Activated T-cell treated with anti-CD3 and anti-CD28 coated beads for 4 hours (primary cell): ENCODE measurements around the gene RNF222.
A peak's percentile ranks its signal among the peaks of the same experiment; 100 is the strongest.

Experiments used
- DNase-seq: peaks from one replicate; pipeline ENCODE4 v3.0.0-alpha.2; 2020

Gene RNF222, protein sequence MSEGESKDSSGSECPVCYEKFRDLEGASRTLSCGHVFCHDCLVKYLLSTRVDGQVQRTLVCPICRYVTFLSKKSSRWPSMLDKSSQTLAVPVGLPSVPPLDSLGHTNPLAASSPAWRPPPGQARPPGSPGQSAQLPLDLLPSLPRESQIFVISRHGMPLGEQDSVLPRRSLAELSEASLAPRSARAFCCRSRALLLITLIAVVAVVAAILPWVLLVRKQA

DNA sequence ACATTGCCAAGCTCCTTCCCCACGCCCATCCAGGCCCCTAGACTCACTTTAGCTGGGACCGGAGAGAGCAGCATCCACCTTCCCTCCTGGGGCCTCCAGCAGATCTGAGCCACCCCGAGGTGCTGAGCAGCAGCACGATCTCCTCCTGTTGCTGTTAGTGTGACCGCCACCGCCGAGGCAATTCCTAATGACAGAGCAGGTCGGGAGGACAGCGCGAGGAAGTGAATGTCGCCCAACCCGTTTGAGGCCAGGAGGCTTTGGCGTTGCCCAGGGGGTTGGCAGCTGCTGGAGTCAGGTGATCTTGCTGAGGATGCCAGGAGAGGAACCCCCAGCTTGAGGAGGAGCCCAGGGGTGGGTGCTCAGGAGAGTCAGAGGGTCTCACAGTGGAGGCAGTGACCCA is at the start of gene RNF222:
TSS of gene RNF222 (minus strand) at position 192 of the 400 bp plus-strand sequence. CDS start 4,366 bp downstream, outside the sequence.
- DNase-seq = no peak

DNA sequence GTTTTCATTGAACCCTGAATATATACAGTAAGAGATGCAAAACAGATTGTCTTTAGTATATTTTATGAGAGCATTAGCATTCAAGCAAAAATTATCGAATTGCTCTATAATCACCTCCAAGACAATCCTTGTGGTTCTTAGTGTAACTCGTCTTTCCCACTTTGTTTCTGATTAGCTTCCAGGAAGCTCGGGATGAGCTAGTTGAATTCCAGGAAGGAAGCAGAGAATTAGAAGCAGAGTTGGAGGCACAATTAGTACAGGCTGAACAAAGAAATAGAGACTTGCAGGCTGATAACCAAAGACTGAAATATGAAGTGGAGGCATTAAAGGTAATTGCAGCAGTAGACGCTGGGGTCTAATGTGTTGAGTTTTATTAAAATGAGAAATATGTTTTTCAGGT is 47.9 kb upstream of the RNF222 start:
- no peak for DNase-seq

DNA sequence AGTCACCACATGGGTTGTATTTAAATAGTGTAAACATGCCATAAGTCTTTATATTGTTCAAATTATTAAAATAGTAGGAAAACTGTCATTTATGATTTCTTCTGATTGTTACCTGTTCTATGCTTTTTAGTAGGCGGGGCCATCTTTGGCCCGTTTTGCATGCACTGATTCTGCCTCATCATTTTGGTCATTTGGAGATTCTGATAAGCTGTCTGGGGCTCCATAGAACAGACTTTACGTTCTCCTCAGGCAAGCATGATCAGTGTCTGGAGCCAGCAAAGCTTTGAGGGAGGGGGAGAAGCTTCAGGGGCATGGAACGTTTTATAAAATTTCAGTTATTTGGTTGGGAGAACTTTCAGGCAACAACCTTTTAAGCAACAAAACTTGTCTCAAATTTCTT is 46.9 kb upstream of the RNF222 start:
- no peak for DNase-seq

DNA sequence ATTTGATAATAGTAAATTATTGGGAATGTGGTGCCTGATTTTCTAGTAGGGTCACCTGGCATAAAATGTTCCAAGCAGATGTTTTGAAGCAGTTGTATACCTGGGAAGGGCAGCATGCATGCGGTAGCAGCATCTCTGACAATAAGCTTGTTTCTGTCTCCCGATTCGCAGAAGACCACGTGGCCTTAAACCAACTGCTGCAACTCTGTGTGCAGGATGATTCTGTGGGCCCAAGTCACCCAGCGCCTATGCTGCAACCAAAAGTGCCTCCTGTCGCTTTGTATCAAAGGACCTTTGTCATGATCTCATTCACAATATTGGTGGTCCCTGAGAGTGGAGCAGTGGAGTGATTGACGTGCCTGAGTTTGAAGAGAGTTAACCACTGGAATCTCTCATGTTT is 46.1 kb upstream of the RNF222 start:
- no peak for DNase-seq

DNA sequence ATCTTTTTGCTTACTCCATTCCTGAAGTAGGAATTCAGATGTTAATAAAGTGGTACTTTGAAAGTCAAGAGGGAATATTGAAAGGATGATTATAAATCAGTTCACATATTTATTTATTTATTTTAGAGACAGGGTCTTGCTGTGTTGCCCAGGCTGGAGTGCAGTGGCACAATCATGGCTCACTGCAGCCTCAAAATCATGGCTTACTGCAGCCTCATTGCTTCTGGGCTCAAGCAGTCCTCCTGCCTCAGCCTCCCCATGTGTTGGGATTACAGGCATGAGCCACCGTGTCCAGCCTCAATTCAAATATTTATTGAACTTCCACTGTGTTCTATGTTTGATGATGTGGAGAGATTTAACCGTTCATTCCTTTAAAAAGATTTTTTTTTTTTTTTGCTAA is 44.7 kb upstream of the RNF222 start:
- no peak for DNase-seq

DNA sequence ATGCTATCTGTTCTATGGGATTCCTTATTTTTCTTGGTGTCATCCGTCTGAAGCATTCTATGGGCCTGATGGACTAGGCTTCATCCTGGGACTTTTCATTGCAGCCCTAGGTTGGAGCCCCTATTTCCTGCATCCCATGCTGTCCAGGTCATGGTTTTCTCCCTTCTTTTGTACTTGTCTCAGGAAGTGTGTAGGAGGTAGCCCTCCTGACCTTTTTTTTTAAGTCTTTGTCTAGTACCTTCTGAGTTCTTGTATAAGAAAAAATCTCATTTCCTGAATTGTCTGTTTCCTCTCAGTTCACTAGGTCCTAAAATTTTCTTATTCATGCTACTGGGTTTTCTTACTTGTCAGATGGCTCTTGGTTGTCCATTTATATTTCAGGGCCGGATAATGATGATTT is 44.1 kb upstream of the RNF222 start:
- DNase-seq = no peak

DNA sequence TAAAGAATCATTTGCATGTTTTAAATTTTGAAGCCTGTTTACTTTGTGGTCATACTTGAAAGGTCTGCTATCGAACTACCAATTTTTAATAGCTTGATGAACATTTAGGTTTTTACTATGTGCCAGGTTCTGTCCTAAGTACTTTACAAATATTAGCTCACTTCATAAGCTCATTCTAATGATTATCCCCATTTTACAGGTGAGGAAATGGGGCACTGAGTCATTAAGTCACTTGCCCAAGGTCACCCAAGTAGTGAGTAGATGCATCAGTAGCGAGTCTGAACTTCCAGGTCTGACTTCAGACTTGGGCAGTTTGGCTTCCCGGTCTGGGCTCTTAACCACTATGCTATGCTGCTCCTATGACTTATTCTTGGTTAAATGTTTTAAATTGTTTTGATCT is 42.1 kb upstream of the RNF222 start:
- DNase-seq = no peak

DNA sequence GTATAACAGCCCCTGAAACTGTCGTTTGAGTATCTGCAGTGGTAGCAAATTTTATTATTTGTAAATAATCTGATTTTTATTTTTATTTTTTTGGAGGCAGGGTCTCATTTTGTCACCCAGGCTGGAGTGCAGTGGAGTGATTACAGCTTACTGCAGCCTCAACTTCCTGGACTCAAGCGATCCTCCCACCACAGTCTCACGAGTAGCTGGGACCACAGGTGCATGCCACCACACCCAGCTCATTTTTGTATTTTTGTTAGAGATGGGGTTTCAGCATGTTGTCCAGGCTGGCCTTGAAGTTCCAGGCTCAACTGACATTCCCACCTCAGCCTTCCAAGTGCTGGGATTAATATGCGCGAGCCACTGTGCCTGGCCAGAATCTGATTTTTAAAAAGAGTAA is 40.8 kb upstream of the RNF222 start:
- no peak for DNase-seq

DNA sequence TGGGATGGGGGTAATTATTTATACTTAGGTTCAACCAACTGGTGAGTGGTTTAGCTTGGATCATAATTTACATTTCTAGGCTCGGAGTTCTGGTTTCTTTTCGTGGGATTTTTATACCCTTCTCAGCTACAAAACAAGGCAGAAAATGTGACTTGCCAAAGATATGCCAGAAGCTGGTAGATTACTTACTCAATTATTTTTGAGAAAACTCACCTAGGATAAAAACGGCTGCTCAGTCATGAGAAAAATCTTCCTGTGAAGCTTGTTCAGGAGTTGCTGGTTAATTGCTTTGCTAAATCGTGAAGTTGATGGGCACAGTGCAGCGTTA is 39.2 kb upstream of the RNF222 start:
- DNase-seq = no peak

DNA sequence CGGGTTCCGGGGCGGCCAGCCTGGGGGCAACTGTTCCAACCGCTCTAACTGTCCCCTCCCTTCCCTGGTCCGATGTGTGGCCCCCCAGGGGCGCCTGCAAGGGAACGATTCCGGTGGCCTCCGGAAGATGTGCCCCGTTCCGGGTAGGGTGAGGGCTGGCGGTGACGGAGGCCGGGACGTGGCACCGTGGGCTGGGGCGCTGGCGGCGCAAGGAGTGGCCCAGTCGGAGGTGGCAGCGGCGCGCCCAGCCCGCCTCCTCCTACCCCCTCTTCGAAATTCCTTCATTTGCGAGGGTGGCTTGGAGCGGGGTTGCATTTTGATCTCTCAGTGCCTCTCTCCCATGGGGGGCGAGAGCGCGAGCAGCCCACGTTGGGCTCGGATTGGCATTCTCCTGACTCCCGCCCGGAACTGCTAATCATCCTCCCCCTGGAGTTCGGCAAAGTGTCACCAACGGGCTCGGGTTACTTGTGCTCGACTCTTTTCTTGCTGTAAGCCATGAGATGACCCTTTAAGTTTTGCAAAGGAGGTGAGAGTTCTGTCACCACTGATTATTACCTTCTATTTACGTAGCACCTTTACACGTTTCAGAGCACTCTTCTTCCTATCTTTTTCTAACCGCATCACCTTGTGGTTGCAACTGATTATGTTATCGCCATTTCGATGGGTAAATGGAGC is 38.7 kb upstream of the RNF222 start:
- DNase-seq = peak; percentile 32

DNA sequence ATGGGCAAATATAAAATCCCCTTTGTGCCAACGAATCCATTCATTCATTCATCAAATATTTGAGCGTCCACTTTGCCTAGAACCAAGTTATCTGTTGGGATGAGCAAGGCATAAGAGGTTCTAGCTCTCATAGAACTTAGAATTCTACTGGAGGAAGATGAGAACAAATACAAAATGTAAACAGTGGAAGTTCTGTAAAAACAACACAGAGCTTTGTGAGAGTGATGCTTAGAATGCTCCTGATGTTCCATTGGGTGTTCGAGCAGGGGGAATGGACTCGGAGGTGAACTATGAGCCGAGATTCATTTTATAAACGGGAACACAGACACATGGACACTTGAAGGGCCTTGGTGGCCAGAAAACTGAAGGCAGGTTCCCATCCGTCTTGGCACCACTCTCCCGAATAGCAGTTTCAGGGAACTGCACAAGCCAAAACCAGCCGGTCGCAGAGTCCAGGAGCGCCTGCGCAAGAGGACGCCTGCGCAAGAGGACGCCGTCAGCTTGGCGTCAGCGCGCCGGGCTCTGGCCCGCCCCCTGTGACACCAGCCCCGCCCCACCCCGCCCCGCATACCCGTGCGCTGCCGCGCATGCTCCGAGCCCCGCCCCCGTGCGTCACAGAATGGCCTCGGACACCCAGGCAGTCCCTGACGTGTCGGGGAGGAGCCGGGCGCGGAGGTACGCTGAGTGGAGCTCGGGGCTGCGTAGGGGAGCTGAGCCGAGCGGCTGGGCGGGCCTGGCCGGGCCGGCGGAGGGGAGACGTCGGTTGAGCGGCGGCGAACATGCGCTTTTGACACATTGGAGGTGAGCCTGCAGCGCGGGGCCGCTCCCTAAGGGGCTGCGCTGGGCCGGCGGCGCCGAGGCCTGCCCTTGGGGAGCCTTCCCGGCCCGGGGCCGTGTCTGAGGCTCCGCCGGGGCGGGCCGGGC is 37.9 kb upstream of the RNF222 start, which contains the start of gene NDEL1:
TSS of gene NDEL1 (plus strand) at position 640 of the 924 bp plus-strand sequence. CDS start 8,388 bp downstream, outside the sequence.
- DNase-seq = peak; percentile 98

DNA sequence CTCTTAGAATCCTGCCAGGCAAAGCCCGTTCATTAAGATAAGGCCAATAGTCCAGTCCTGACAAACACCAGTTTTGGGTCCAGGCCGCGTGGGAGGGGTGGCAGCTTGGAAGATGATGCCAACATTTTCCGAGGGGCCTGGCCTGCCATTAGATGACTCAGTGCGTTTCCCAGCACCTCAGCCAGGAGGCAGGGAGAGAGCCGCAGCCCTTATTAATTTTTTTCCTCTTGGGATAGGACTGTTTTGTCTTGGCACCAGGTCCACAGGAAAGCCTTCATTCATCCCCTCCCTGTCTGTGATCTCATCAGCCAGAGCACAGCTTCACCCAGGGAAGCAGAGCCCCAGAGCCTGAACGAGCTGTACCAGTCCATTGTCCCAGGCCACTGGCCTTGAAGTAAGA is 33.3 kb upstream of the RNF222 start:
- no peak for DNase-seq

DNA sequence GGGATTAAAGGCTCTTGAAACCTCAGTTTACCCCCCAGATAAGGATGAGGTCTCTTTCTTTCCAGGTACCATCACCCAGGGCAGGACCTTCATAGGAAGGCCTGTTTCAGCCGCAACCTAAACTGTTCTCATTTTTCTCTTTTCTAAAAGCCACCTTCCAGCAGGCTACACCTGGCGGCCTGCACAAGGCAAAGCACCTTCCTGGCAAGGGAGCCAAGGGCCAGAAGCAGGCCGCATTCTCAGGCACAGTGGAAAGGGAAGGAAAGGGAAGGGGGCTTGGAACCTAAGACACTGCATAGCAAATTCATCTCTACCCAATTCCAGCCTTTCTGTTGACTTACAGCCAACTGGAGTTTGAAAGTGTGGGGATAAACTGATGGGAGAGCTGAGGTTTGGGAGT is 29.2 kb upstream of the RNF222 start:
- DNase-seq = no peak

DNA sequence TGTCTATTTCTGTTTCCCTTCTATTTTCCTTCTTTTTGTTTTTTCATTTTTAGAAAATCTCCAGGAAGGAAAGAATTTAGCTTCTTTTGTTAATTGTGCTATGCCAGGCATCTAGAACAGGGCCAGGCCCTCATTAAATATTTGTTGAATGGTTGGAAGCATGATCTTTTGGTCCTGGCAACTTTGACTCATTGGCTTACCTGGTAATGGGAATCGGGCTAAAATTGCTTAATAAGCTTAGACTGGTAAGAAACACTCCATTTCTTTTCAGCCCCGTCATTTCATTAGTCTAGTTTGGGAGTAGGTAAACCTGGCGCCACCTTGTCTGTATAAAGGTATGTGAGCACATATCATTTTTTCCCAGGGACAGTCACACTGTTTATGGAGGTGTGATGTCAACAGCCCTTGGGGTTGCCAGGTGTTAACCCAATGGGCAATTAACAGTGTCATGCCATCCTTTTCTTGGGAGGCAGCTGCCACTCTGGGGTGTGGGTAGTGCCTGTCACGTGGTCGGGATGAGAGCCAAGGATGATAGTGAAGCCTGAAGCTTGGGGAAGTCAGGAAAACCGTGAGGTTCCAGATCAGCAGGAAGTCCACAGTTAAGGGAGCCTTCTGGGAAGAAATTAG is 28.6 kb upstream of the RNF222 start:
- DNase-seq = no peak

DNA sequence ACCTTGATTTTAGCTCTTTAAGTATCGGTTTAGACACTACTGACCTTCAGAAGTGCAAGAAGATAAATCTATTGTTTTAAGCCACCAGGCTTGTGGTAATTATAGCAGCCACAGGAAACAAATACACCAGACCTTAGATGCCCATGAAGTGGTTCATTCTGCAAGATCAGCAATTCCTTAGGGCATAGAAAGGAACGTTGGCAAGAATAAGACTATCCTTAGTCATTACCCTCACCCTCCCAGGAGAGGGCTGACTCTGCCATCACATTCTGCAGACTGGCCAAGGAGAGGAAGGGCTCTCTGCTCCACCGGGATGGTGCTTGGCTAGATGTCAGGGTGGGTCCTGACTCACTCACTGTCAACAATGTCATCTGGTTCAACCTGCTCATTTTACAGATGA is 23.9 kb upstream of the RNF222 start:
- no peak for DNase-seq

DNA sequence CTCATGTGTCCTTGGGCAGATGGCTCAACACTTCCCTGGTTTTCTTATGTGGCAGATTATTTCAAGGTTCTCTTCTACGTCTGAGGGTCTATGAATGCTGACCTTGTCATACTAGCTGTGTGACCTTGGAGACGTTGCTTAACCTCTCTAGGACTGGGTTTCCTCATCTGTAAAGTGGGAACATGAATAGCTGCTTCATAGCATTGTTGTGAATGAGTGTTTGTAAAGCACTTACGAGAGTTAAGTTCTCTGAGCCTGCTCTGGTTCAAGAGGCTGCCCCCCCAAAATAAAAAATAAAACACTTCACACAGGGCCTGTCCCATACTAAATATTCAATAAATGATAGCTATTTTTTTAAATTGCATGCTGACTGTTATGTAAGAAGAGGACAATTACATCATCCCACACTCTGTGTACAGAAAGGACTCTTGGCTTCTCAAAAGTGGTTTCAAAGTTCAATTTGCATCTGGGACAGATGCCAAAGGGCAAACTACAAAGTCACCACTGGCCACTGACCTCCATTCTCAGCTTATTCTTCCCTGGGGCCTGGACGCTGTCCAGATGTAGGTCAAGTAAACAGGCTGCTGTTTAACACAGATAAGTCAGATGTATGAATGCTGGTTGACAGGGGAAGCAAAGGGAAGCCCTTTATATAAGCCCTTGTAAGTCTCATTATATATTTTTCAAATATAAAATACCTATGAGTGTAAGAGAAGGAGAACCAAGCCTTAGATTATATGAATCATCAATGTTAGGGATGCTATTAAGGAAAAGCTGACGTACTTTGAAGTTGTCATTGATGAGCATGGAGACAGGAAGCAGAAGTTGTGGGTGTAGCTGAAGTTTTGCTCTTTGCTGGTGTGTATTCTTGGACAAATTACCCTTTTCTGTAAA is 22.7 kb upstream of the RNF222 start:
- DNase-seq = no peak

DNA sequence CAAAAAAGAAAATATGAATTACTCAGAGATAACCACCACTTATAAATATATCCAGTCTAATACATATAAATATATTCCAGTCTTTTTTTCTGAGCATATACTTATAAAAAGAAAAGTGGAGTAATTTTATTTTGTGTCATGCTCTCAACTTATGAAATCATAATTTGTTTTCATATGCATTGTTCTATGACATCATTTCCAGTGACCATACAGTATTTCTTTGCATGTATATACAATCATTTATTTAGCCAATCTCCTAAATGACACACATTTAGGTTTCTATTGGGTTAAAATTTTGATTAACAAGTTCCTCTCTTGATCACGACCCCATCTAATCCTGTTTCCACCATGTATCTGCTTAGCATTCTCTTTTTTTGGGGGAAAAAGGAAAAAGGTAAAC is 21.7 kb upstream of the RNF222 start:
- no peak for DNase-seq

DNA sequence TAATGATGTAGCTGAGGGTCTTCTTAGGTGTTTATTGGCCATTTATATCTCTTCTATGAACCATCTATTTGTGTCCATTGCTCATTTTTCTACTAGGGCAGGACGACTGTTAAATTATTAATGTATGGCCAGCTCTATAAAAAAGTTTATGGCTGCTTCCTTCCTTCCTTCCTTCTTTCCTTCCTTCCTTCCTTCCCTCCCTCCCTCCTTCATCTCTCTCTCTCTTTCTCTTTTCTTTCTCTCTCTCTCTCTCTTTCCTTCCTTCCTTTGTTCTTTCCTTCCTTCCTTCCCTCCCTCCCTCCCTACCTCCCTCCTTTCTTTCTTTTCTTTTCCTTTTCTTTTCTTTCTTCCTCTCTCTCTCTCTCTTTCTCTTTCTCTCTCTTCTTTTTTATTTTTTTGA is 20.8 kb upstream of the RNF222 start:
- DNase-seq = no peak

DNA sequence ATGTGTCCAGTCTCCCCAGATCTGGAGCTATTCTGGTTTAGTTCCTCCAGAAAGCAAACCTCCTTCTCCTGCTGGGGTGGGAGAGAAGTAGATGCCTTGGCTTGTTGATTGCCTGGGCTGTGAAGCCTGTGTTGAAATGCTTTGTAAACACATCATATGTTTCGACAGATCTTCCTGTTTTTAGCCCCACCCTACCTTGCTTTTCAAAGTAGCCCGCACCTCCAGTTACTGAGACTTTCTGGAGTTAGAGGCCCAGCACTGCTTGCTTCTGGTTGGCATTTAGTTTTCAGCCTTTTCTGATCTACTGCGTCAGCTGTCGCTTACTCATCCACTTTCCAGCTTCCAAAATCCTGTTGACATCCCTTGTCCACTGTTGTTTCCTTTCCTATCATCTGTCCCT is 20.2 kb upstream of the RNF222 start:
- DNase-seq = no peak

DNA sequence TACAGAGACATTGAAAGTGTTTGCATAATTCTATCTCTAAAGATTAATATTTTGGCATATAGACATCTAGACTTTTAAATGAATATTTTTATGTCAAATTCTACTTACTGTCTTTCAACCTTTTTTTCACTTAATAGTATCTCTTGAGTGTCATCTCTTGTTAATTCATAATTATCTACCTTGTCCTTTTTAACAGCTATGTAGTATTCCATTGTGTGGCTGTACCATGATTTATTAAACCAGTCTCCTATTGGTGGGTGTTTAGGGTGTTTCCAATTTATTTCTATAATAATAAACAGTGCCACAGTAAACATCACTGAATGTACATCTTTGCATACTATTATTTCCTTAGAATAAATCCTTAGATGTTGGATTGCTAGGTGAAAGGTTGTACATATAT is 16.3 kb upstream of the RNF222 start:
- DNase-seq = no peak

DNA sequence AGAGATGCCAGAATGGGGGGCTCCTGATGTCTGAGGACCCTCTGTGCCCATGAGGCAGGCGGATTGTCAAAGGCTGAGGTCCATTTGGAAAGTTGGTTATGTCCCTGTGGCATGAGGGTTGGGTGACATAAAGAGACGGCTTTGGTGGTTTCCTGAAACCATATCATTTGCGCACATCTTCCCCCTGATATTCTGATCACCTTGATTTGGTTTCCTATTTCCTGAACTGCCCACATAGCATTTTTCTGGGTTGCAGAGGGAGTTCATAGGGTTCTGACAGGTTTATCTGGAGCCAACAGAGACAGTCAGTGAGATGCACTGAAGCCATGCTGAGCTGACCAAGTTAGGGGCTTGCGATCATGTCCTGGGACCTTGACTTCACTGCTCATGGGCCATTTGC is 15.7 kb upstream of the RNF222 start:
- DNase-seq = no peak

DNA sequence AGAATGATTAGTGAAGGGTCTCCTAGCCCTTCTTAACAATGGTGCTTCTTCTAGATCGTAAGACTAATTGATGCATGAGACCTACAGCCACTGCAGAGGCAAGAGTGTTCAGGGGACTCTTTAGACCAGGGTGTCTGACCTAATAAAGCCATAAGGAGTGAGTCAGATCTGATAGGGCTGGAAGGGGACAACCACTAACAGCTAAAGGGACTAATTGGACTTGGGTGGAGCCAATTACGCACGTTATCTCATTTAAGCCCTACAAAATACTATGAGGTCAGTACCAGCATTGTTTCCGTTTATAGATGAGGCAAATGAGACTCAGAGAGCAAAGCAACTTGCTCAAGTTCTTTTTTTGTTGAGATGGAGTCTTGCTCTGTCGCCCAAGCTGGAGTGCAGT is 14.5 kb upstream of the RNF222 start:
- DNase-seq = no peak

DNA sequence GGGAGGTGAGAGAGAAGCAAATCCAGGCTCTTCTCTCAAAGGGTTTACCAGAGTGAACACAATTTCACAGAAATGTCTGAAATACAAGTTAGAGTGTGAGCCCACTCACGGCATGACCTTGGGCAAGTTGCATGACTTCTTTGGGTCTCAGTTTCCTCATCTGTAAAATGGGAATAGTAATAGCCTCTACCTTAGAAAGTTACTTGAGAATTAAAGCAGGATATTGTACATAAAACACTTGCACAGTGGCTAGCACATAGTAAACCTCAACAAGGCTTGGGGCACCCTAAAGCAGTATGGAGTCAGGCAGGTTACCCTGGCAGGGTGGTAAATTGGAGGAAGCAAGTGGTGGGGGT is 13.2 kb upstream of the RNF222 start:
- no peak for DNase-seq
